Mesendoderm (in vitro differentiated cells): ENCODE data around the gene NFIA.
A peak's percentile ranks its signal among the peaks of the same experiment; 100 is the strongest.

Experiments
- DNase-seq: peaks from one replicate; pipeline ENCODE4 v3.0.0; 2013
- H2AK5ac ChIP-seq: 2 replicates; pipeline ENCODE4 v1.6.1; 2013; ENCODE audit warnings: low read length, inconsistent platforms
- H2BK120ac ChIP-seq: 2 replicates; pipeline ENCODE4 v1.6.1; 2013; ENCODE audit warnings: low read depth, mild to moderate bottlenecking, low read length, moderate library complexity, mixed read lengths
- H2BK15ac ChIP-seq: replicated peaks from 2 replicates; pipeline ENCODE4 v1.6.1; 2013; ENCODE audit warnings: low read depth, mild to moderate bottlenecking, moderate library complexity
- H2BK5ac ChIP-seq: 2 replicates; pipeline ENCODE4 v1.6.1; 2013; ENCODE audit warnings: low read length, inconsistent platforms
- H3K18ac ChIP-seq: 2 replicates; pipeline ENCODE4 v1.6.1; 2013; ENCODE audit warnings: mild to moderate bottlenecking, low read length, mixed read lengths
- H3K23ac ChIP-seq: one replicate; pipeline ENCODE4 v1.6.1; 2013; ENCODE audit warnings: low read length
- H3K27ac ChIP-seq: 2 replicates; pipeline ENCODE4 v1.5.1; 2013; ENCODE audit warnings: low read depth, mild to moderate bottlenecking, inconsistent platforms, low read length, moderate library complexity
- H3K27me3 ChIP-seq: 2 replicates; pipeline ENCODE4 v1.6.1; 2013; ENCODE audit warnings: low read length, control low read depth, mild to moderate bottlenecking, inconsistent platforms; ENCODE audit not compliant: insufficient read depth, poor library complexity
- H3K36me3 ChIP-seq: 2 replicates; pipeline ENCODE4 v1.6.1; 2013; ENCODE audit warnings: low read length, inconsistent platforms; ENCODE audit not compliant: control insufficient read depth, insufficient read depth
- H3K4ac ChIP-seq: one replicate; pipeline ENCODE4 v1.6.1; 2013; ENCODE audit warnings: low read depth, mild to moderate bottlenecking, low read length, moderate library complexity
- H3K4me1 ChIP-seq: 2 replicates; pipeline ENCODE4 v1.6.1; 2013; ENCODE audit warnings: low read depth, low read length, inconsistent platforms; ENCODE audit not compliant: control insufficient read depth
- H3K4me2 ChIP-seq: 2 replicates; pipeline ENCODE4 v1.6.1; 2013; ENCODE audit warnings: low read length
- H3K4me3 ChIP-seq: 2 replicates; pipeline ENCODE4 v1.5.1; 2013; ENCODE audit warnings: mild to moderate bottlenecking, low read length
- H3K56ac ChIP-seq: one replicate; pipeline ENCODE4 v1.6.1; 2013; ENCODE audit warnings: low read length
- H3K79me1 ChIP-seq: 2 replicates; pipeline ENCODE4 v1.6.1; 2013; ENCODE audit warnings: low read length, inconsistent platforms
- H3K79me2 ChIP-seq: 2 replicates; pipeline ENCODE4 v1.6.1; 2013; ENCODE audit warnings: mild to moderate bottlenecking, low read length; ENCODE audit not compliant: control insufficient read depth, insufficient read depth
- H3K9ac ChIP-seq: 2 replicates; pipeline ENCODE4 v1.6.1; 2013; ENCODE audit warnings: low read length, inconsistent platforms
- H4K5ac ChIP-seq: one replicate; pipeline ENCODE4 v1.6.1; 2013; ENCODE audit warnings: low read length
- H4K8ac ChIP-seq: one replicate; pipeline ENCODE4 v1.6.1; 2013; ENCODE audit warnings: low read depth, mild to moderate bottlenecking, control low read depth, low read length, moderate library complexity
- WGBS: extraction: QIAGEN DNeasy Blood & Tissue Kit; methylation state at CpG from one replicate; pipeline ENCODE4 v1.1.7; 2013; ENCODE audit warnings: low lambda C conversion rate, missing lambda C conversion rate; ENCODE audit not compliant: insufficient coverage; ENCODE audit errors: extremely low coverage; 5-methylcytosine and 5-hydroxymethylcytosine counted together

Gene NFIA

DNA sequence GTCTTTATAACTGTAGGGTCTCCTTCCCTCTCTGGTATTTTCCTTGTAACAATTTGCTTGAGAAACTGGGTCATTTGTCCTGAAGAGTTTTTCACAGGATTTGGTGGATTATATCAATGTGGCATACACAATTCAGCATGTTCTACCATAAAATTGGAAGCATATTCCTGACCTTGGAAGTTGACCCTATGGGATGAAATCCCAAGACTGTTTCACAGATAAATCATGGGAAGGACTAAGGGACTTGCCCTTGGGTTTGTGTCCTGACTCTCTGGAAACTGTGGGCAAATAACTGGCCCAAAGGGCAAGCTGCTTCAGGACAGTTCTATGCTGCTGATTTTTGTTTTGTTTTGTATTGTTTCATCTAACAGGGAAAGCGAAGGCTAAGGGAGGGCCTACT lies 387.0 kb downstream of the NFIA start:
- Histone ChIP-seq H2BK120ac (no peak overlapping the region), H2BK15ac (no peak overlapping the region), H3K79me1 (no peaks in the 10 kb centered on the region), H2BK5ac (no peak overlapping the region), H3K4ac (no peak overlapping the region), H3K4me2 (no peak overlapping the region), H4K5ac (no peak overlapping the region), H2AK5ac (no peak overlapping the region), H3K27me3 (peaks cover 1% of the 10 kb centered on the region), H3K56ac (no peak overlapping the region), H4K8ac (peak overlapping the region; percentile 28), H3K4me1 (no peaks in the 10 kb centered on the region), H3K4me3 (no peak overlapping the region), H3K23ac (no peak overlapping the region), H3K9ac (no peak overlapping the region), H3K36me3 (no peaks in the 10 kb centered on the region), H3K79me2 (no peaks in the 10 kb centered on the region), H3K27ac (no peak overlapping the region), H3K18ac (no peak overlapping the region)
- WGBS, result no CpG with 5 or more reads among the region's 1 CpG
- no peak for DNase-seq

DNA sequence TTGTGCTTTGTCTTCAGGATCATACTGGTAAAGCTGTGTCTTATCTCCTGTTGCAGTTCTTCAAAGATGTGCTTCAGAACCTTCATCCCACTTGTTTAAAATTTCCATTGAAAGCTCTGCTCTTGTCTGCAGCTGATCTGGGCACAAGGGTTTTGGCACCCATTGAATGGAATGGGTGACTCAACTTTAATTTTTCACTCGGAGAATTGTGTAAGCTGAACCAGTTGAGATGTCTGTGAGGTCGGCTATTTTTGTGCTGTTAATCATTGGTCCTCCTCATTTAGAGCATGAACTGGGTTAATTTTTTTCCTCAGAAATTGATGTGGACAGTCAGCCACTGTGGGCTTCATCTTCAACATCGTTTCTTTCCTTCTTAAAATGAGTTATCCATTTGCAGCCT lies 390.5 kb downstream of the NFIA start:
- H2BK15ac ChIP-seq, result no peak overlapping the region
- no peak overlapping the region for H3K9ac ChIP-seq
- no peak overlapping the region for H3K4me2 ChIP-seq
- H2BK5ac ChIP-seq, result no peak overlapping the region
- no peaks in the 10 kb centered on the region for H3K4me1 ChIP-seq
- no peak overlapping the region for H3K4ac ChIP-seq
- no peak overlapping the region for H3K27ac ChIP-seq
- no CpG with 5 or more reads among the region's 3 CpGs for WGBS
- H3K4me3 ChIP-seq, result no peak overlapping the region
- H3K79me2 ChIP-seq, result no peaks in the 10 kb centered on the region
- no peak overlapping the region for H2AK5ac ChIP-seq
- no peaks in the 10 kb centered on the region for H3K79me1 ChIP-seq
- no peaks in the 10 kb centered on the region for H3K36me3 ChIP-seq
- H4K5ac ChIP-seq, result no peak overlapping the region
- H3K27me3 ChIP-seq, result peaks cover 21% of the 10 kb centered on the region
- no peak overlapping the region for H3K18ac ChIP-seq
- no peak overlapping the region for H4K8ac ChIP-seq
- DNase-seq, result no peak
- H3K23ac ChIP-seq, result no peak overlapping the region
- no peak overlapping the region for H3K56ac ChIP-seq
- H2BK120ac ChIP-seq, result no peak overlapping the region

DNA sequence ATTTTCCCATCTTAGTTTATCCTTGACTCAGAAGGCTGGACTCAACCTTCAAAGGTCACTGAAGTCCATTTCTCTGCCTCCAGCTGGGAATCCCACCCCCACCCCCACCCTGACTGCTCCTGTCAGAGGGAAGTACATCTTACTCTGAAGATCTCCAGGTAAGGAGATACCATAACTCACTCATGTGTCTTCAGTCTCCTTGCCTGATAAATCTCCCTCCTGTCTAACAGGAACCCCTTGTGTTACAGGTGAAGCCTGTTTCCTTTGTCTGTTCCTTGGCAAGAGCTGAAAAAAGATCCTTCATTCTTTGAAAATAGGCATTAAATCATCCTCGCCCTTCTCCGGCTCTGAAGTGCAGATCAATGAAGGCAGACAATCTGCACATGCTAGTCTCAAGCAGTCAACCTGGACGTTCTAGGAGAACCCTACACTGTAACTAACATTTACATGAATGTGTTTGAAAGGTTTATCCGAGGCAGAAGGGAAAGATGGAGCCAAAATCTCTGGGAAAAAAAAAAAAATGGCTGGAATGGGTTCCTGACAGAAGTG lies 392.0 kb downstream of the NFIA start:
- Histone ChIP-seq H3K9ac (no peak overlapping the region), H3K79me1 (no peaks in the 10 kb centered on the region), H2AK5ac (no peak overlapping the region), H2BK5ac (no peak overlapping the region), H3K18ac (no peak overlapping the region), H4K5ac (no peak overlapping the region), H3K4me1 (no peaks in the 10 kb centered on the region), H4K8ac (no peak overlapping the region), H3K79me2 (no peaks in the 10 kb centered on the region), H3K23ac (no peak overlapping the region), H3K36me3 (no peaks in the 10 kb centered on the region), H3K4ac (no peak overlapping the region), H3K4me3 (no peak overlapping the region), H3K27me3 (peaks cover 21% of the 10 kb centered on the region), H2BK15ac (no peak overlapping the region), H3K27ac (no peak overlapping the region), H3K4me2 (no peak overlapping the region), H2BK120ac (no peak overlapping the region), H3K56ac (no peak overlapping the region)
- no peak for DNase-seq
- WGBS, result no CpG with 5 or more reads among the region's 4 CpGs

DNA sequence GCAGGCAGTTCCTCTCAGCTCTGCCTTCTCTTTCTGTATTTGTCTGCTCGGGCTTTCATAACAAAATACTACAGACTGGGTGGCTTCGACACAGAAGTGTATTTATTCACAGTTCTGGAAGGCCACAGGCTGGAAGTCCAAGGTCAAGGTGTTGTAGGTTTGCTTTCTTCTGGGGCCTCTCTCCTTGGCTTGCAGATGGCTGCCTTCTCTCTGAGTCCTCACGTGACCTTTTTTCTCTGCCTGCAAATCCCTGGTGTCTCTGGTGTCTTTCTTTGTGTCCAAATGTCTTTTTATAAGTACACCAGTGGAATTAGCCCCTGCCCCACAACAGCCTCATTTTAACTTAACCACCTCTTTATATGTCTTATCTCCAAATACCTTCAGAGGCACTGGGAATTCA lies 392.6 kb downstream of the NFIA start:
- no peak overlapping the region for H2AK5ac ChIP-seq
- H2BK120ac ChIP-seq, result no peak overlapping the region
- no peaks in the 10 kb centered on the region for H3K79me1 ChIP-seq
- no peak for DNase-seq
- no peak overlapping the region for H3K9ac ChIP-seq
- H3K18ac ChIP-seq, result no peak overlapping the region
- H3K27ac ChIP-seq, result no peak overlapping the region
- no peak overlapping the region for H3K4me2 ChIP-seq
- no peak overlapping the region for H2BK5ac ChIP-seq
- H3K79me2 ChIP-seq, result no peaks in the 10 kb centered on the region
- no peak overlapping the region for H2BK15ac ChIP-seq
- H3K4me3 ChIP-seq, result no peak overlapping the region
- H3K4me1 ChIP-seq, result no peaks in the 10 kb centered on the region
- no peak overlapping the region for H3K4ac ChIP-seq
- H4K5ac ChIP-seq, result no peak overlapping the region
- no peak overlapping the region for H3K56ac ChIP-seq
- no CpG with 5 or more reads among the region's 3 CpGs for WGBS
- H3K27me3 ChIP-seq, result peaks cover 21% of the 10 kb centered on the region
- H4K8ac ChIP-seq, result no peak overlapping the region
- no peak overlapping the region for H3K23ac ChIP-seq
- no peaks in the 10 kb centered on the region for H3K36me3 ChIP-seq

DNA sequence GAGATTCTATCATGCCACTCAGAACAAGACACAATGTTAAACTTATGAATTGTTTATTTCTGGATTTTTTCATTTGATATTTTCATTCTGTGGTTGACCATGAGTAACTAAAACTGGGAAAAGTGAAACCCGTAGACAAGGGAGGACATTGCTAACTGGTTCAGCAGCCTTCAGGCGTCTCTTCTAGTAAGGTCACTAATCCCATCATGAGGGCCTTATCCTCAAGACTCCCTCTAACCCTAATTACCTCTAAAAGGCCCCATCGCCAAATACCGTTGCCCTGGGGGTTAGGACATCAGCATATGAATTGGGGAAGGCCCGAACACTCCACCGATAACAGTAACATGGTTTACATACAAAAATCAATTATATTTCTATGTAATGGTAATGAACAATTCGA lies 394.9 kb downstream of the NFIA start:
- no peaks in the 10 kb centered on the region for H3K79me1 ChIP-seq
- no peak overlapping the region for H3K9ac ChIP-seq
- no peak overlapping the region for H4K5ac ChIP-seq
- no peak overlapping the region for H3K23ac ChIP-seq
- no CpG with 5 or more reads among the region's 7 CpGs for WGBS
- peaks cover 21% of the 10 kb centered on the region for H3K27me3 ChIP-seq
- peak; percentile 26 for DNase-seq
- H2AK5ac ChIP-seq, result no peak overlapping the region
- H3K4ac ChIP-seq, result no peak overlapping the region
- no peak overlapping the region for H3K4me3 ChIP-seq
- H2BK5ac ChIP-seq, result no peak overlapping the region
- H3K27ac ChIP-seq, result no peak overlapping the region
- no peak overlapping the region for H4K8ac ChIP-seq
- H3K56ac ChIP-seq, result no peak overlapping the region
- H3K36me3 ChIP-seq, result no peaks in the 10 kb centered on the region
- H3K4me1 ChIP-seq, result no peaks in the 10 kb centered on the region
- no peaks in the 10 kb centered on the region for H3K79me2 ChIP-seq
- H3K4me2 ChIP-seq, result no peak overlapping the region
- H2BK120ac ChIP-seq, result no peak overlapping the region
- no peak overlapping the region for H3K18ac ChIP-seq
- H2BK15ac ChIP-seq, result no peak overlapping the region

DNA sequence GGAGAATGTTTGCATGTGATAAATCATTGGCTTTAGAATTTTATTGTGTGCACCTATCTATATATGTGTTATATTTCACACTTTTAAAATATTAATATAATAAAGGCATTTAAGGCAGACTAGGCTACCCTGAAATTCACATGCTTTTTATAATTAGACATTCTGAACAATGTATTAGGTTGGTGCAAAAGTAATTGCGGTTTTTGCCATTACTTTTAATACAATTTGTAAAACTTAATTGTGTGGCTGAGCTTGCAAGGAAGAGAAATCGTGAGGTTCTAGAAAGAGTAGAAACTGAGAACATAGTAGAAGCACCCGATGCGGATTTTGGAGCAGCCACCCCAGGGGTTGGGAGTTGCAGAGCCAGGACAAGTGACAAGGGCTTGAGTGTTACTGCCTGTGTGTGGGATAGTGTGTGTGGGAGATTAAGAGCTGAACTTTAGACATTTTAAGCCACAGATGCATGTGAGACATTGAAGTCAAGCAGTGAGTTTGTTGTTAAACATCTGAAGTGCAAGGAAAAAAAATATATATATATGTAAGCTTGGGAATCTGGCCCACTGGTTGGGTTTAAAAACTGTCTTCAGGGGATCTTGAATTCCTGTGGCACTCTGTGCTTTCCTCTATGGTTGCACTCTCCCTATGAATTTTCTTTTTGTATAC lies 398.0 kb downstream of the NFIA start:
- Histone ChIP-seq H2BK120ac (no peak overlapping the region), H3K56ac (no peak overlapping the region), H3K79me1 (no peaks in the 10 kb centered on the region), H3K36me3 (no peaks in the 10 kb centered on the region), H4K8ac (no peak overlapping the region), H3K79me2 (no peaks in the 10 kb centered on the region), H3K4me3 (no peak overlapping the region), H3K9ac (no peak overlapping the region), H3K4ac (no peak overlapping the region), H2BK5ac (no peak overlapping the region), H3K4me1 (no peaks in the 10 kb centered on the region), H3K4me2 (no peak overlapping the region), H3K27ac (no peak overlapping the region), H4K5ac (no peak overlapping the region), H3K23ac (no peak overlapping the region), H2AK5ac (no peak overlapping the region), H2BK15ac (no peak overlapping the region), H3K27me3 (peaks cover 16% of the 10 kb centered on the region), H3K18ac (no peak overlapping the region)
- WGBS, result no CpG with 5 or more reads among the region's 4 CpGs
- DNase-seq, result no peak
